ENCODE results near the gene GRB10.
A peak's percentile ranks its signal among the peaks of the same experiment; 100 is the strongest.

GRB10 gene

GRCh38 chr7:50710441-50711154 is 72.1 kb downstream of the GRB10 start:
- DNase-seq (ENCODE audit: low spot score) = no peak
- no peak overlapping the region for H2AFZ ChIP-seq (ENCODE audit: low read length)
- H3K9me3 ChIP-seq (replicated peaks in 1 of 2; ENCODE audit: control insufficient read depth in 2 of 2, insufficient read depth in 1 of 2, low read depth in 1 of 2, low read length in 2 of 2) = peaks cover 0 to 2% of the 10 kb centered on the region in 2 donors
- H3K4me1 ChIP-seq (ENCODE audit: control insufficient read depth in 2 of 2, insufficient read depth in 1 of 2, low read depth in 1 of 2, low read length in 2 of 2) = peaks cover 4 to 23% of the 10 kb centered on the region in 2 donors
- H2BK12ac ChIP-seq (ENCODE audit: low read length) = no peak overlapping the region
- H3K23ac ChIP-seq (ENCODE audit: low read depth, low read length, poor library complexity) = no peak overlapping the region
- WGBS, 2 donors (ENCODE audit: extremely low coverage in 2 of 2, insufficient read length in 2 of 2, insufficient replicate concordance in 1 of 2) = no CpG with 5 or more reads among the region's 15 CpGs
- H2BK5ac ChIP-seq (ENCODE audit: low read length) = peak overlapping the region; percentile 19
- H2BK120ac ChIP-seq (ENCODE audit: low read depth, low read length) = no peak overlapping the region
- no peak overlapping the region for H4K8ac ChIP-seq (ENCODE audit: low read depth, low read length)
- no peak overlapping the region for H3K4ac ChIP-seq (ENCODE audit: low read length)
- no peak overlapping the region for H2AK5ac ChIP-seq (ENCODE audit: low read depth, low read length)
- no peak overlapping the region for H3K4me2 ChIP-seq (ENCODE audit: insufficient read depth, low read length, poor library complexity, severe bottlenecking)
- no peak overlapping the region for H4K91ac ChIP-seq (ENCODE audit: low read depth, low read length, poor library complexity)
- peaks cover 2% of the 10 kb centered on the region for H3K79me1 ChIP-seq (ENCODE audit: low read depth, low read length)
- no peak overlapping the region for H2BK15ac ChIP-seq (ENCODE audit: low read length)
- H3K27ac ChIP-seq (replicated peaks; ENCODE audit: low read length) = no peak overlapping the region
- no peaks in the 10 kb centered on the region for H3K27me3 ChIP-seq (ENCODE audit: control insufficient read depth in 3 of 3, insufficient read depth in 3 of 3, low read depth in 1 of 3, low read length in 3 of 3)
- H3K14ac ChIP-seq (ENCODE audit: low read length) = no peak overlapping the region
- H3K9ac ChIP-seq (ENCODE audit: low read depth, low read length, poor library complexity) = no peak overlapping the region
- H3K18ac ChIP-seq (ENCODE audit: low read length) = no peak overlapping the region
- H3K4me3 ChIP-seq (ENCODE audit: low read length in 2 of 2) = no peak overlapping the region
- H3K36me3 ChIP-seq (replicated peaks in 1 of 2; ENCODE audit: control insufficient read depth in 2 of 2, insufficient read depth in 2 of 2, low read length in 2 of 2) = peaks cover 0 to 23% of the 10 kb centered on the region in 2 donors

GRCh38 chr7:50709151-50709550 is 73.5 kb downstream of the GRB10 start:
- no peak overlapping the region for H3K4me2 ChIP-seq (ENCODE audit: insufficient read depth, low read length, poor library complexity, severe bottlenecking)
- no peaks in the 10 kb centered on the region for H3K27me3 ChIP-seq (ENCODE audit: control insufficient read depth in 3 of 3, insufficient read depth in 3 of 3, low read depth in 1 of 3, low read length in 3 of 3)
- no peak overlapping the region for H2BK5ac ChIP-seq (ENCODE audit: low read length)
- H3K4me1 ChIP-seq (ENCODE audit: control insufficient read depth in 2 of 2, insufficient read depth in 1 of 2, low read depth in 1 of 2, low read length in 2 of 2) = peaks cover 4 to 29% of the 10 kb centered on the region in 2 donors
- peak overlapping the region; percentile 72 for H3K18ac ChIP-seq (ENCODE audit: low read length)
- H4K91ac ChIP-seq (ENCODE audit: low read depth, low read length, poor library complexity) = peak overlapping the region; percentile 39
- H3K9ac ChIP-seq (ENCODE audit: low read depth, low read length, poor library complexity) = no peak overlapping the region
- peaks cover 2% of the 10 kb centered on the region for H3K79me1 ChIP-seq (ENCODE audit: low read depth, low read length)
- no CpG with 5 or more reads among the region's 7 CpGs for WGBS, 2 donors (ENCODE audit: extremely low coverage in 2 of 2, insufficient read length in 2 of 2, insufficient replicate concordance in 1 of 2)
- no peak overlapping the region for H2BK15ac ChIP-seq (ENCODE audit: low read length)
- H3K27ac ChIP-seq (replicated peaks; ENCODE audit: low read length) = no peak overlapping the region
- DNase-seq (ENCODE audit: low spot score) = no peak
- no peak overlapping the region for H3K4me3 ChIP-seq (ENCODE audit: low read length in 2 of 2)
- H2AFZ ChIP-seq (ENCODE audit: low read length) = no peak overlapping the region
- H2BK12ac ChIP-seq (ENCODE audit: low read length) = no peak overlapping the region
- H2BK120ac ChIP-seq (ENCODE audit: low read depth, low read length) = no peak overlapping the region
- no peaks in the 10 kb centered on the region for H3K9me3 ChIP-seq (replicated peaks in 1 of 2; ENCODE audit: control insufficient read depth in 2 of 2, insufficient read depth in 1 of 2, low read depth in 1 of 2, low read length in 2 of 2)
- H4K8ac ChIP-seq (ENCODE audit: low read depth, low read length) = no peak overlapping the region
- peaks cover 0 to 25% of the 10 kb centered on the region in 2 donors for H3K36me3 ChIP-seq (replicated peaks in 1 of 2; ENCODE audit: control insufficient read depth in 2 of 2, insufficient read depth in 2 of 2, low read length in 2 of 2)
- H2AK5ac ChIP-seq (ENCODE audit: low read depth, low read length) = no peak overlapping the region
- no peak overlapping the region for H3K14ac ChIP-seq (ENCODE audit: low read length)
- H3K23ac ChIP-seq (ENCODE audit: low read depth, low read length, poor library complexity) = peak overlapping the region; percentile 81
- H3K4ac ChIP-seq (ENCODE audit: low read length) = no peak overlapping the region

GRCh38 chr7:50707236-50708006 is 75.3 kb downstream of the GRB10 start:
- H3K36me3 ChIP-seq (replicated peaks in 1 of 2; ENCODE audit: control insufficient read depth in 2 of 2, insufficient read depth in 2 of 2, low read length in 2 of 2) = peaks cover under 1 to 41% of the 10 kb centered on the region in 2 donors
- no CpG with 5 or more reads among the region's 9 CpGs for WGBS, 2 donors (ENCODE audit: extremely low coverage in 2 of 2, insufficient read length in 2 of 2, insufficient replicate concordance in 1 of 2)

GRCh38 chr7:50706469-50706937 is 76.2 kb downstream of the GRB10 start:
- H3K27me3 ChIP-seq (ENCODE audit: control insufficient read depth in 3 of 3, insufficient read depth in 3 of 3, low read depth in 1 of 3, low read length in 3 of 3) = no peaks in the 10 kb centered on the region
- H3K27ac ChIP-seq (replicated peaks; ENCODE audit: low read length) = no peak overlapping the region
- no peak overlapping the region for H2BK15ac ChIP-seq (ENCODE audit: low read length)
- H3K4ac ChIP-seq (ENCODE audit: low read length) = no peak overlapping the region
- peaks cover 0 to 24% of the 10 kb centered on the region in 2 donors for H3K4me1 ChIP-seq (ENCODE audit: control insufficient read depth in 2 of 2, insufficient read depth in 1 of 2, low read depth in 1 of 2, low read length in 2 of 2)
- no peak overlapping the region for H2BK120ac ChIP-seq (ENCODE audit: low read depth, low read length)
- H3K36me3 ChIP-seq (replicated peaks in 1 of 2; ENCODE audit: control insufficient read depth in 2 of 2, insufficient read depth in 2 of 2, low read length in 2 of 2) = peaks cover 2 to 51% of the 10 kb centered on the region in 2 donors
- H3K18ac ChIP-seq (ENCODE audit: low read length) = no peak overlapping the region
- H4K8ac ChIP-seq (ENCODE audit: low read depth, low read length) = no peak overlapping the region
- H2AK5ac ChIP-seq (ENCODE audit: low read depth, low read length) = no peak overlapping the region
- H3K14ac ChIP-seq (ENCODE audit: low read length) = no peak overlapping the region
- H2BK12ac ChIP-seq (ENCODE audit: low read length) = no peak overlapping the region
- no peak overlapping the region for H3K9ac ChIP-seq (ENCODE audit: low read depth, low read length, poor library complexity)
- no peak overlapping the region for H3K4me3 ChIP-seq (ENCODE audit: low read length in 2 of 2)
- H2AFZ ChIP-seq (ENCODE audit: low read length) = no peak overlapping the region
- peaks cover 2% of the 10 kb centered on the region for H3K79me1 ChIP-seq (ENCODE audit: low read depth, low read length)
- no peak overlapping the region for H3K4me2 ChIP-seq (ENCODE audit: insufficient read depth, low read length, poor library complexity, severe bottlenecking)
- no peak overlapping the region for H4K91ac ChIP-seq (ENCODE audit: low read depth, low read length, poor library complexity)
- DNase-seq (ENCODE audit: low spot score) = no peak
- no peaks in the 10 kb centered on the region for H3K9me3 ChIP-seq (replicated peaks in 1 of 2; ENCODE audit: control insufficient read depth in 2 of 2, insufficient read depth in 1 of 2, low read depth in 1 of 2, low read length in 2 of 2)
- no CpG with 5 or more reads among the region's 5 CpGs for WGBS, 2 donors (ENCODE audit: extremely low coverage in 2 of 2, insufficient read length in 2 of 2, insufficient replicate concordance in 1 of 2)
- no peak overlapping the region for H2BK5ac ChIP-seq (ENCODE audit: low read length)
- no peak overlapping the region for H3K23ac ChIP-seq (ENCODE audit: low read depth, low read length, poor library complexity)

More at GRCh38 chr7:50707236-50708006, 75.3 kb downstream of the GRB10 start:
- no peaks in the 10 kb centered on the region for H3K27me3 ChIP-seq (ENCODE audit: control insufficient read depth in 3 of 3, insufficient read depth in 3 of 3, low read depth in 1 of 3, low read length in 3 of 3)
- H4K8ac ChIP-seq (ENCODE audit: low read depth, low read length) = peak overlapping the region; percentile 94
- H3K9ac ChIP-seq (ENCODE audit: low read depth, low read length, poor library complexity) = no peak overlapping the region
- no peak overlapping the region for H2AFZ ChIP-seq (ENCODE audit: low read length)
- H2BK15ac ChIP-seq (ENCODE audit: low read length) = no peak overlapping the region
- H3K23ac ChIP-seq (ENCODE audit: low read depth, low read length, poor library complexity) = no peak overlapping the region
- H3K79me1 ChIP-seq (ENCODE audit: low read depth, low read length) = peaks cover 2% of the 10 kb centered on the region
- no peak overlapping the region for H3K18ac ChIP-seq (ENCODE audit: low read length)
- no peak overlapping the region for H3K27ac ChIP-seq (replicated peaks; ENCODE audit: low read length)
- H2BK120ac ChIP-seq (ENCODE audit: low read depth, low read length) = no peak overlapping the region
- no peak overlapping the region for H2BK5ac ChIP-seq (ENCODE audit: low read length)
- no peak overlapping the region for H3K4ac ChIP-seq (ENCODE audit: low read length)
- H3K4me3 ChIP-seq (ENCODE audit: low read length in 2 of 2) = no peak overlapping the region
- peaks cover 2 to 27% of the 10 kb centered on the region in 2 donors for H3K4me1 ChIP-seq (ENCODE audit: control insufficient read depth in 2 of 2, insufficient read depth in 1 of 2, low read depth in 1 of 2, low read length in 2 of 2)
- H3K4me2 ChIP-seq (ENCODE audit: insufficient read depth, low read length, poor library complexity, severe bottlenecking) = no peak overlapping the region
- no peak overlapping the region for H3K14ac ChIP-seq (ENCODE audit: low read length)
- no peak overlapping the region for H2BK12ac ChIP-seq (ENCODE audit: low read length)
- DNase-seq (ENCODE audit: low spot score) = no peak
- no peak overlapping the region for H4K91ac ChIP-seq (ENCODE audit: low read depth, low read length, poor library complexity)
- H3K9me3 ChIP-seq (replicated peaks in 1 of 2; ENCODE audit: control insufficient read depth in 2 of 2, insufficient read depth in 1 of 2, low read depth in 1 of 2, low read length in 2 of 2) = no peaks in the 10 kb centered on the region
- H2AK5ac ChIP-seq (ENCODE audit: low read depth, low read length) = no peak overlapping the region
